Fibroblast of lung (primary cell): ENCODE data around the gene LAMA4. TPM values are rescaled to one million over a fixed set of nuclear protein-coding genes. Genes with fewer than 3 reads are reported as not detected.

ENCODE experiments used
- DNase-seq, 2 donors: peaks; one replicate each; pipeline versions ENCODE4 v3.0.0 to v3.0.0-alpha.2; 2010; ENCODE audit warnings: low read depth in 2 of 2
- H2AFZ ChIP-seq: 2 replicates; pipeline ENCODE4 v1.5.1; 2012; ENCODE audit warnings: low read length, control low read depth, inconsistent platforms
- H3K27ac ChIP-seq: 2 replicates; pipeline ENCODE4 v1.5.1; 2011; ENCODE audit warnings: low read length, control low read depth; ENCODE audit not compliant: insufficient read depth
- H3K27me3 ChIP-seq: 2 replicates; pipeline ENCODE4 v1.5.1; 2011; ENCODE audit warnings: mild to moderate bottlenecking, low read length; ENCODE audit not compliant: control insufficient read depth, insufficient read depth
- H3K36me3 ChIP-seq: 2 replicates; pipeline ENCODE4 v1.5.1; 2011; ENCODE audit warnings: low read length; ENCODE audit not compliant: control insufficient read depth, insufficient read depth
- H3K4me1 ChIP-seq: 2 replicates; pipeline ENCODE4 v1.5.1; 2011; ENCODE audit warnings: low read length; ENCODE audit not compliant: control insufficient read depth, insufficient read depth; ENCODE audit errors: extremely low read depth
- H3K4me2 ChIP-seq: 2 replicates; pipeline ENCODE4 v1.5.1; 2011; ENCODE audit warnings: low read length, control low read depth; ENCODE audit not compliant: insufficient read depth; ENCODE audit errors: extremely low read depth
- H3K4me3 ChIP-seq, 4 experiments: fragments of 200-600 bp in 1 of 4; sonication (generic) in 1 of 4; replicated peaks in 1 of 4; 2 replicates each; pipeline ENCODE4 v1.5.1; 2011 to 2016; ENCODE audit warnings: low read length in 4 of 4, low read depth in 3 of 4, mild to moderate bottlenecking in 3 of 4, control low read depth in 2 of 4, inconsistent platforms in 1 of 4, mixed read lengths in 1 of 4; ENCODE audit not compliant: insufficient read depth in 1 of 4; ENCODE audit errors: control extremely low read depth in 1 of 4
- H3K79me2 ChIP-seq: 2 replicates; pipeline ENCODE4 v1.5.1; 2012; ENCODE audit warnings: mild to moderate bottlenecking, low read length, inconsistent platforms; ENCODE audit not compliant: control insufficient read depth, insufficient read depth
- H3K9ac ChIP-seq: 2 replicates; pipeline ENCODE4 v1.5.1; 2011; ENCODE audit warnings: mild to moderate bottlenecking, low read length, control low read depth; ENCODE audit not compliant: insufficient read depth
- H3K9me3 ChIP-seq: 2 replicates; pipeline ENCODE4 v1.5.1; 2012; ENCODE audit warnings: low read depth, low read length; ENCODE audit not compliant: control insufficient read depth, insufficient read depth
- H4K20me1 ChIP-seq: 2 replicates; pipeline ENCODE4 v1.5.1; 2011; ENCODE audit warnings: low read length; ENCODE audit not compliant: control insufficient read depth, insufficient read depth; ENCODE audit errors: extremely low read depth
- CTCF ChIP-seq, 2 donors: IDR thresholded peaks in 1 of 2; conservative IDR thresholded peaks in 1 of 2; 1 replicate in 1 of 2; 2 replicates in 1 of 2; pipeline ENCODE4 v1.5.1; 2011 to 2012; ENCODE audit warnings: low read length in 2 of 2, control low read depth in 1 of 2, inconsistent platforms in 1 of 2, low read depth in 1 of 2, mild to moderate bottlenecking in 1 of 2
- EZH2 ChIP-seq: IDR thresholded peaks from 2 replicates; pipeline ENCODE4 v1.5.1; 2012; ENCODE audit warnings: low read length, control low read depth, mild to moderate bottlenecking; ENCODE audit errors: missing control alignments
- polyA plus RNA-seq, 2 donors: library from polyadenylated mRNA; depleted of rRNA in 1 of 2; stranded (reverse) in 1 of 2; unstranded in 1 of 2; fragments of >200 nt; gene quantifications; 2 replicates each; pipeline ENCODE4 v1.2.1, GENCODE V29; 2011 to 2012; ENCODE audit warnings: missing spikeins in 1 of 2
- total RNA-seq: library from RNA; depleted of rRNA; stranded (reverse); fragments of >200 nt; gene quantifications from 2 replicates; pipeline ENCODE4 v1.2.1, GENCODE V29; 2014

The LAMA4 gene
- total and polyA plus RNA-seq, 2 donors (not counting 1 experiment from before 2014, with no cell fraction given) = 636 to 662 TPM

GRCh38 chr6:112231594-112232060 lies 22.7 kb downstream of the LAMA4 start:
- H3K27me3 ChIP-seq = no peaks in the 10 kb centered on the region
- H3K4me3 ChIP-seq = no peak overlapping the region
- no peak overlapping the region for H2AFZ ChIP-seq
- peak overlapping the region; percentile 22 for H3K27ac ChIP-seq
- no peak overlapping the region for H3K4me2 ChIP-seq
- H4K20me1 ChIP-seq = no peaks in the 10 kb centered on the region
- H3K9me3 ChIP-seq = no peaks in the 10 kb centered on the region
- peaks cover 66% of the 10 kb centered on the region for H3K79me2 ChIP-seq
- peaks cover 40% of the 10 kb centered on the region for H3K4me1 ChIP-seq
- peak; percentile 57 to 78 for DNase-seq
- TF ChIP-seq EZH2 (no peak), CTCF (conservative IDR thresholded peaks at IDR 0.05 in 1 of 2, IDR thresholded peaks at IDR 0.05 in 1 of 2; ENCODE audit: low read depth in 1 of 2, low read length in 2 of 2) (no peak)
- H3K36me3 ChIP-seq = no peaks in the 10 kb centered on the region
- H3K9ac ChIP-seq = no peak overlapping the region

GRCh38 chr6:112231164-112231563 lies 23.2 kb downstream of the LAMA4 start:
- Histone ChIP-seq H2AFZ (no peak overlapping the region), H3K4me2 (no peak overlapping the region), H3K36me3 (no peaks in the 10 kb centered on the region), H3K79me2 (peaks cover 66% of the 10 kb centered on the region), H4K20me1 (no peaks in the 10 kb centered on the region), H3K9me3 (no peaks in the 10 kb centered on the region), H3K27me3 (no peaks in the 10 kb centered on the region), H3K27ac (no peak overlapping the region), H3K4me1 (peaks cover 41% of the 10 kb centered on the region), H3K9ac (no peak overlapping the region), H3K4me3 (no peak overlapping the region)
- TF ChIP-seq EZH2 = no peak
- TF ChIP-seq CTCF (conservative IDR thresholded peaks at IDR 0.05 in 1 of 2, IDR thresholded peaks at IDR 0.05 in 1 of 2; ENCODE audit: low read depth in 1 of 2, low read length in 2 of 2) = no peak
- no peak for DNase-seq

GRCh38 chr6:112228480-112229332 lies 25.7 kb downstream of the LAMA4 start:
- no peak overlapping the region for H3K4me2 ChIP-seq
- no peaks in the 10 kb centered on the region for H3K27me3 ChIP-seq
- no peaks in the 10 kb centered on the region for H4K20me1 ChIP-seq
- no peaks in the 10 kb centered on the region for H3K9me3 ChIP-seq
- H3K79me2 ChIP-seq = peaks cover 61% of the 10 kb centered on the region
- TF ChIP-seq EZH2 (no peak), CTCF (conservative IDR thresholded peaks at IDR 0.05 in 1 of 2, IDR thresholded peaks at IDR 0.05 in 1 of 2; ENCODE audit: low read depth in 1 of 2, low read length in 2 of 2) (no peak)
- no peak overlapping the region for H2AFZ ChIP-seq
- no peak overlapping the region for H3K4me3 ChIP-seq
- peaks cover 47% of the 10 kb centered on the region for H3K4me1 ChIP-seq
- peak overlapping the region; percentile 1 for H3K27ac ChIP-seq
- no peaks in the 10 kb centered on the region for H3K36me3 ChIP-seq
- H3K9ac ChIP-seq = no peak overlapping the region
- no peak for DNase-seq
